Endothelial cell (in vitro differentiated cells): ENCODE results near the gene CCSER1. TPM values are rescaled to one million over a fixed set of nuclear protein-coding genes. Genes with fewer than 3 reads are reported as not detected.
"Not testable (repeated sequence)": the region's sequence is repeated elsewhere in the genome, so short reads cannot be mapped to it uniquely, and the experiment has no call there.

ENCODE experiments used
- DNase-seq: peaks from one replicate; pipeline ENCODE4 v3.0.0; 2021; ENCODE audit warnings: low spot score
- H3K27ac Mint-ChIP-seq: one replicate; pipeline ENCODE4 v1.8.0; 2021; ENCODE audit warnings: mixed read lengths, inconsistent platforms; ENCODE audit not compliant: unreplicated experiment
- H3K27me3 Mint-ChIP-seq: one replicate; pipeline ENCODE4 v1.8.0; 2021; ENCODE audit warnings: mild to moderate bottlenecking, moderate library complexity, mixed read lengths, inconsistent platforms; ENCODE audit not compliant: unreplicated experiment
- H3K36me3 Mint-ChIP-seq: one replicate; pipeline ENCODE4 v1.8.0; 2021; ENCODE audit warnings: mild to moderate bottlenecking, low read depth, mixed read lengths, inconsistent platforms; ENCODE audit not compliant: unreplicated experiment
- H3K4me1 Mint-ChIP-seq: one replicate; pipeline ENCODE4 v1.8.0; 2021; ENCODE audit warnings: mild to moderate bottlenecking, mixed read lengths, inconsistent platforms; ENCODE audit not compliant: unreplicated experiment
- H3K4me3 Mint-ChIP-seq: one replicate; pipeline ENCODE4 v1.8.0; 2021; ENCODE audit warnings: mild to moderate bottlenecking, mixed read lengths, inconsistent platforms; ENCODE audit not compliant: unreplicated experiment
- H3K9me3 Mint-ChIP-seq: one replicate; pipeline ENCODE4 v1.8.0; 2021; ENCODE audit warnings: mixed read lengths, inconsistent platforms; ENCODE audit not compliant: unreplicated experiment
- total RNA-seq: library from RNA; stranded (reverse); fragmentation: NEBNext Ultra II Directional; extraction: Animal tissue kit (Norgen Biotek cat#: 25700); gene quantifications from one replicate; pipeline ENCODE4 v1.2.1, GENCODE V29; 2021; ENCODE audit not compliant: unreplicated experiment
- TF ChIP-seq, protein P1 (sequence below): fragments of 200-600 bp; sonication (generic); IDR thresholded peaks from one replicate; pipeline ENCODE4 v1.5.0; 2021; ENCODE audit warnings: antibody characterized with exemption; ENCODE audit not compliant: unreplicated experiment

CCSER1 gene
- total RNA-seq, 1 donor from 2014 or later: 3.0 TPM

DNA sequence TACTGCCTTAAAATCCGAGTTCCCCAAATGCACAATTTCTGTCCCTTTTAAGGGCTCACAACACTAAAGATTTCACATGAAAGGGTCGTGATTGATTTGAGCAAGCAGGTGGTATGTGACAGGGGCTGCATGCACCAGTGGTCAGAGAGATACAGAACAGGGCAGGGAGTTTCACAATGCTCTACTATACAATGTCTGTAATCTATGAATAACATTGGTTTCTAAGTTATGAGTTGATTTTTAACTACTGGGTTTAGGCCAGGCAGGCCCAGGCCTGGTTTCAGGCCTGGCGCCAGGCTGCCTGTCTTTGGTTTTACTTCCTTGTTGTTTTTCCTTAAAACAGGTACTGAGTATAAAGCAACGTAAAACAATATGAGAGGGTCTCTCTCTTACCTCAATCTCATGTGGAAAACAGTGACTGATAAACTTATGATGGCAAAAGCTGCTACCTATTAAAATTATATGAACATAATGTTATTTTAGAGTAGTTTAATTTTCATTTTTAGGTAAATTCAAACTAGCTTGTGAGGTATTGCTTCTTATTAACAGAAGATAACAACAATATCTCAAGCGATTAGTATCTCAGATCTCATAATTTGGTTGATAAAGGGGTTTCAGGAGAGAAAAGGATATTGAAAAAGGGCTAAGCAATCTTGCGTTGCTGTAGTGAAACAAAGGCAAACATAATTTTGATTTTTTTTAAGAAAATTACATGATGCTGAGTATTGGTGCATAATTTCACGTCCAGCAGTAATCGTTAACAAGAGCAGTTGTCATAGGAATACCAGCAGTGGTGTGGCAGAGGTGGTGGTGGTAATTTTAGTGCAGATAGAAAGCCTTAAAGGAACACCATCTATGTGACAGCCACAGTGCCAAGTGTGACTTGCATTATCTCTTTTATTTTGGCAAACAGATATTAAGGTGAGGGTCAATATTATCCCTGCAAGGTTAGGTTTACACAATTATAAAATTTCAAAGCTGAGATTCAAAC lies 1232.1 kb downstream of the CCSER1 start:
- H3K9me3 Mint-ChIP-seq: no peaks in the 10 kb centered on the region
- DNase-seq: no peak
- H3K27me3 Mint-ChIP-seq: no peaks in the 10 kb centered on the region
- TF ChIP-seq, protein P1, sequence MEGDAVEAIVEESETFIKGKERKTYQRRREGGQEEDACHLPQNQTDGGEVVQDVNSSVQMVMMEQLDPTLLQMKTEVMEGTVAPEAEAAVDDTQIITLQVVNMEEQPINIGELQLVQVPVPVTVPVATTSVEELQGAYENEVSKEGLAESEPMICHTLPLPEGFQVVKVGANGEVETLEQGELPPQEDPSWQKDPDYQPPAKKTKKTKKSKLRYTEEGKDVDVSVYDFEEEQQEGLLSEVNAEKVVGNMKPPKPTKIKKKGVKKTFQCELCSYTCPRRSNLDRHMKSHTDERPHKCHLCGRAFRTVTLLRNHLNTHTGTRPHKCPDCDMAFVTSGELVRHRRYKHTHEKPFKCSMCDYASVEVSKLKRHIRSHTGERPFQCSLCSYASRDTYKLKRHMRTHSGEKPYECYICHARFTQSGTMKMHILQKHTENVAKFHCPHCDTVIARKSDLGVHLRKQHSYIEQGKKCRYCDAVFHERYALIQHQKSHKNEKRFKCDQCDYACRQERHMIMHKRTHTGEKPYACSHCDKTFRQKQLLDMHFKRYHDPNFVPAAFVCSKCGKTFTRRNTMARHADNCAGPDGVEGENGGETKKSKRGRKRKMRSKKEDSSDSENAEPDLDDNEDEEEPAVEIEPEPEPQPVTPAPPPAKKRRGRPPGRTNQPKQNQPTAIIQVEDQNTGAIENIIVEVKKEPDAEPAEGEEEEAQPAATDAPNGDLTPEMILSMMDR: no peak
- H3K27ac Mint-ChIP-seq: no peak overlapping the region
- no peaks in the 10 kb centered on the region for H3K4me1 Mint-ChIP-seq
- H3K4me3 Mint-ChIP-seq: no peak overlapping the region
- H3K36me3 Mint-ChIP-seq: no peaks in the 10 kb centered on the region

- Mint-ChIP-seq H3K4me1 (no peaks in the 10 kb centered on the region), H3K4me3 (no peak overlapping the region), H3K27me3 (no peaks in the 10 kb centered on the region), H3K36me3 (no peaks in the 10 kb centered on the region), H3K27ac (no peak overlapping the region), H3K9me3 (no peaks in the 10 kb centered on the region)
- TF ChIP-seq, protein P1: no peak
- no peak for DNase-seq
Observed at GRCh38 chr4:91362125-91362524, 1234.9 kb downstream of the CCSER1 start.

- TF ChIP-seq, protein P1: no peak
- DNase-seq: no peak
- H3K4me1 Mint-ChIP-seq: no peaks in the 10 kb centered on the region
- H3K27me3 Mint-ChIP-seq: no peaks in the 10 kb centered on the region
- no peak overlapping the region for H3K4me3 Mint-ChIP-seq
- H3K36me3 Mint-ChIP-seq: no peaks in the 10 kb centered on the region
- no peak overlapping the region for H3K27ac Mint-ChIP-seq
- no peaks in the 10 kb centered on the region for H3K9me3 Mint-ChIP-seq
Observed at GRCh38 chr4:91366554-91366953, 1239.4 kb downstream of the CCSER1 start.

- TF ChIP-seq, protein P1: no peak
- H3K27ac Mint-ChIP-seq: no peak overlapping the region
- H3K27me3 Mint-ChIP-seq: no peaks in the 10 kb centered on the region
- H3K9me3 Mint-ChIP-seq: no peaks in the 10 kb centered on the region
- no peak overlapping the region for H3K4me3 Mint-ChIP-seq
- no peaks in the 10 kb centered on the region for H3K4me1 Mint-ChIP-seq
- no peaks in the 10 kb centered on the region for H3K36me3 Mint-ChIP-seq
- no peak for DNase-seq
Observed at GRCh38 chr4:91369116-91369515, 1241.9 kb downstream of the CCSER1 start.

- no peaks in the 10 kb centered on the region for H3K27me3 Mint-ChIP-seq
- no peak overlapping the region for H3K27ac Mint-ChIP-seq
- no peaks in the 10 kb centered on the region for H3K36me3 Mint-ChIP-seq
- no peak overlapping the region for H3K4me3 Mint-ChIP-seq
- H3K4me1 Mint-ChIP-seq: no peaks in the 10 kb centered on the region
- TF ChIP-seq, protein P1: no peak
- no peak for DNase-seq
- no peaks in the 10 kb centered on the region for H3K9me3 Mint-ChIP-seq
Observed at GRCh38 chr4:91373546-91373945, 1246.4 kb downstream of the CCSER1 start.

GRCh38 chr4:91405431-91405830 lies 1278.2 kb downstream of the CCSER1 start:
- not testable (repeated sequence) for H3K36me3 Mint-ChIP-seq, H3K9me3 Mint-ChIP-seq, H3K4me3 Mint-ChIP-seq, H3K4me1 Mint-ChIP-seq, H3K27me3 Mint-ChIP-seq, DNase-seq, H3K27ac Mint-ChIP-seq
